ENCODE data around the gene CD34.

CD34 gene

GRCh38 chr1:207873055-207873890, 37.7 kb downstream of the CD34 start:
- H3K4me1 ChIP-seq (ENCODE audit: low read length): peaks cover 25% of the 10 kb centered on the region
- H3K4me3 ChIP-seq (ENCODE audit: low read length): no peak overlapping the region
- no peaks in the 10 kb centered on the region for H3K27me3 ChIP-seq (ENCODE audit: low read depth, low read length)
- TF ChIP-seq CTCF (IDR thresholded peaks at IDR 0.05; ENCODE audit: low read depth, low read length) (no peak), EZH2phosphoT487 (IDR thresholded peaks at IDR 0.05; ENCODE audit: low read depth) (no peak)
- H3K36me3 ChIP-seq (replicated peaks; ENCODE audit: low read depth, low read length): no peaks in the 10 kb centered on the region
- H2AFZ ChIP-seq (ENCODE audit: low read depth, low read length): 0 out of 2 replicates have a peak overlapping the region, but pooled peaks have one; percentile 44
- H3K27ac ChIP-seq (ENCODE audit: low read length): no peak overlapping the region
- H3K9ac ChIP-seq (ENCODE audit: low read length): no peak overlapping the region
- H3K9me3 ChIP-seq (ENCODE audit: insufficient read depth, low read length): no peaks in the 10 kb centered on the region
- peak overlapping the region; percentile 18 for H3K4me2 ChIP-seq (ENCODE audit: low read length)
- H4K20me1 ChIP-seq (ENCODE audit: insufficient read depth, low read length): no peaks in the 10 kb centered on the region
- peaks cover 6% of the 10 kb centered on the region; the same call in 1 of the 2 replicates for H3K79me2 ChIP-seq (ENCODE audit: low read length)

DNA sequence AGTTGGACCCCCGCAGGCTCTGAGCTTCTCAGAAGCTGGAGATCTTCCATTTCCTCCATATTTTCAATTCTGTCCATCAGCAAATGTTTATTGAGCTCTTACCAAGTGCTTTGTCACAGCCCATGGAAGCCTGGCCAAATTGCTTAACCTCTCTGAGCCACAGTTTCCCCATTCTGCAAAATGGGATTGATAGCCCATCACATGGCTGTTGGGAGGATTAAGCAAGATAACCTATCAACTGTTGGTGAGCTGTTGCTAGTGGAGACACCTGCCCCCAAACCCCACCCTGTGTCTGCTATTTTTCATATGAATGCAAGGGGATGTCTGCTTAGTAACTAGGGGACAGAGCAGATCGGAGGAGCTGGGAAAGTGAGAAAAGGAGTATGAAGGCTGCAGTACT, 38.3 kb downstream of the CD34 start:
- Histone ChIP-seq H2AFZ (ENCODE audit: low read depth, low read length) (no peak overlapping the region), H3K4me1 (ENCODE audit: low read length) (peaks cover 32% of the 10 kb centered on the region), H3K36me3 (replicated peaks; ENCODE audit: low read depth, low read length) (no peaks in the 10 kb centered on the region), H3K4me2 (ENCODE audit: low read length) (no peak overlapping the region), H3K9ac (ENCODE audit: low read length) (no peak overlapping the region), H3K4me3 (ENCODE audit: low read length) (no peak overlapping the region), H3K27me3 (ENCODE audit: low read depth, low read length) (no peaks in the 10 kb centered on the region), H3K79me2 (ENCODE audit: low read length) (peaks cover 12% of the 10 kb centered on the region; the same call in 1 of the 2 replicates), H4K20me1 (ENCODE audit: insufficient read depth, low read length) (no peaks in the 10 kb centered on the region), H3K27ac (ENCODE audit: low read length) (no peak overlapping the region), H3K9me3 (ENCODE audit: insufficient read depth, low read length) (no peaks in the 10 kb centered on the region)
- TF ChIP-seq CTCF (IDR thresholded peaks at IDR 0.05; ENCODE audit: low read depth, low read length) (no peak), EZH2phosphoT487 (IDR thresholded peaks at IDR 0.05; ENCODE audit: low read depth) (no peak)

GRCh38 chr1:207871117-207871649, 39.7 kb downstream of the CD34 start:
- peaks cover 12% of the 10 kb centered on the region for H3K36me3 ChIP-seq (replicated peaks; ENCODE audit: low read depth, low read length)
- H3K4me2 ChIP-seq (ENCODE audit: low read length): no peak overlapping the region
- H3K9ac ChIP-seq (ENCODE audit: low read length): no peak overlapping the region
- H3K27ac ChIP-seq (ENCODE audit: low read length): no peak overlapping the region
- 0 out of 2 replicates have a peak overlapping the region, but pooled peaks have one; percentile 26 for H2AFZ ChIP-seq (ENCODE audit: low read depth, low read length)
- no peak overlapping the region for H3K4me3 ChIP-seq (ENCODE audit: low read length)
- peaks cover 38% of the 10 kb centered on the region for H3K4me1 ChIP-seq (ENCODE audit: low read length)
- TF ChIP-seq CTCF (IDR thresholded peaks at IDR 0.05; ENCODE audit: low read depth, low read length): no peak
- TF ChIP-seq EZH2phosphoT487 (IDR thresholded peaks at IDR 0.05; ENCODE audit: low read depth): no peak
- H3K9me3 ChIP-seq (ENCODE audit: insufficient read depth, low read length): no peaks in the 10 kb centered on the region
- peaks cover 14% of the 10 kb centered on the region; the same call in 1 of the 2 replicates for H3K79me2 ChIP-seq (ENCODE audit: low read length)
- H4K20me1 ChIP-seq (ENCODE audit: insufficient read depth, low read length): no peaks in the 10 kb centered on the region
- H3K27me3 ChIP-seq (ENCODE audit: low read depth, low read length): no peaks in the 10 kb centered on the region

DNA sequence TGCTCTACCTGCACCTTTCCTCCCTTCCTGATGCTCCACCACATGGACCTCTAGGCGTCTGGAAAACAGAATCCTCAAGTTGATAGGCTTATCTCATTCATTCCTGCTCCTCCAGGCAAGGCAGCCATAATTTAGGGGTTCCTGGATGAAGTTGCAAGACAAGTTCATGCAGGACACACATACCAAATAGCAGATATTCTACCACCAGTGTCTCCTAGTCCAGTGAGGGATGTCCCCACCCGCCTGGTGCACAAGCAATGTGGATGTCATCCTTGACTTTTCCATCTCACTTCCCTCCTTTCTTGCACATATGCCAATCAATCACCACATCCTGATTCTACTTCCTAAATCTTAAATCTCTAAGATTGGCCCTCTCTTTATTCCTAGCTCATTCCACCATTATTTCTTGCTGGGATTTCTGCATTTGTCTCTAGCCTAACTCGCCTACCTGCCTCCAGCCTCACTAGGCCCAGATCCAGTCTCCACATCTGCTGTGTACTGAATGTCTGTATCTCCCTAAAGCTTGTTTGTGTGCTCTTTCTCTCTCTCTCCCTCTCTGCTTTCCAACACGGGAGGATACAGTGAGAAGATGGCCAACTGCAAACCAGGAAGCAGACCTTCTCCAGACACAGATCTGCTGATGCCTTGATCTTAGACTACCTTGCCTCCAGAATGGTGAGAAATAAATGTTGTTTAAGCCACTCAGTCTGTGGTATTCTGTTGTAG, 40.5 kb downstream of the CD34 start:
- no peak overlapping the region for H3K27ac ChIP-seq (ENCODE audit: low read length)
- peaks cover 33% of the 10 kb centered on the region for H3K4me1 ChIP-seq (ENCODE audit: low read length)
- no peaks in the 10 kb centered on the region for H3K9me3 ChIP-seq (ENCODE audit: insufficient read depth, low read length)
- H3K27me3 ChIP-seq (ENCODE audit: low read depth, low read length): no peaks in the 10 kb centered on the region
- peaks cover 14% of the 10 kb centered on the region; the same call in 1 of the 2 replicates for H3K79me2 ChIP-seq (ENCODE audit: low read length)
- no peak overlapping the region for H3K4me2 ChIP-seq (ENCODE audit: low read length)
- H2AFZ ChIP-seq (ENCODE audit: low read depth, low read length): 0 out of 2 replicates have a peak overlapping the region, but pooled peaks have one; percentile 26
- no peak overlapping the region for H3K4me3 ChIP-seq (ENCODE audit: low read length)
- no peaks in the 10 kb centered on the region for H4K20me1 ChIP-seq (ENCODE audit: insufficient read depth, low read length)
- H3K9ac ChIP-seq (ENCODE audit: low read length): no peak overlapping the region
- TF ChIP-seq EZH2phosphoT487 (IDR thresholded peaks at IDR 0.05; ENCODE audit: low read depth) (no peak), CTCF (IDR thresholded peaks at IDR 0.05; ENCODE audit: low read depth, low read length) (no peak)
- peaks cover 16% of the 10 kb centered on the region for H3K36me3 ChIP-seq (replicated peaks; ENCODE audit: low read depth, low read length)
